ENCODE data around the gene SRRM5.

Gene SRRM5

DNA sequence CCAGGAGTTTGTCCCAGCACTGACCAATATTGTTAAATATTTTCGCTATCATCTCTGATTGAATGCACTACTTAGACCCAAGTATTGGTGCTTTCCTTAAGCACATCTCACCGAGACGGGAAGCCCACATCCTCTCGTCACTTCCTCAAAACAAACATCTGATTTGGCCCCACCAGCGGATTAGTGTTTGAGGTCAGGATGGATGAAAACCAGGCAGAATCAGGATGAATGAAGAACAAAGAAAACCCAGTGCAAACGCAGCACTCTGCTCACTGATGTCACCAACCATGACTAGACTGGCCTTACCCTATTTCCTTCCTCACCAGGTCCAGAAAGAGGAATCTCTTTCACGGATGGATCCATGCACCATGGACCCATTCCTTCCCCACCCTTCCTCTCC lies 52.1 kb downstream of the SRRM5 start:
- in situ Hi-C loops (cut with MboI; ENCODE audit: low sequenced_read_pairs) = no loop called here
